CD4-positive, alpha-beta T cell treated with Interleukin-4 for 4 hours (primary cell): Measurements from ENCODE around the gene INTS15.
"Not testable (repeated sequence)": the region's sequence is repeated elsewhere in the genome, so short reads cannot be mapped to it uniquely, and the experiment has no call there.

ENCODE experiments used
- DNase-seq: peaks from one replicate; pipeline ENCODE4 v3.0.0-alpha.2; 2020

Gene INTS15

DNA sequence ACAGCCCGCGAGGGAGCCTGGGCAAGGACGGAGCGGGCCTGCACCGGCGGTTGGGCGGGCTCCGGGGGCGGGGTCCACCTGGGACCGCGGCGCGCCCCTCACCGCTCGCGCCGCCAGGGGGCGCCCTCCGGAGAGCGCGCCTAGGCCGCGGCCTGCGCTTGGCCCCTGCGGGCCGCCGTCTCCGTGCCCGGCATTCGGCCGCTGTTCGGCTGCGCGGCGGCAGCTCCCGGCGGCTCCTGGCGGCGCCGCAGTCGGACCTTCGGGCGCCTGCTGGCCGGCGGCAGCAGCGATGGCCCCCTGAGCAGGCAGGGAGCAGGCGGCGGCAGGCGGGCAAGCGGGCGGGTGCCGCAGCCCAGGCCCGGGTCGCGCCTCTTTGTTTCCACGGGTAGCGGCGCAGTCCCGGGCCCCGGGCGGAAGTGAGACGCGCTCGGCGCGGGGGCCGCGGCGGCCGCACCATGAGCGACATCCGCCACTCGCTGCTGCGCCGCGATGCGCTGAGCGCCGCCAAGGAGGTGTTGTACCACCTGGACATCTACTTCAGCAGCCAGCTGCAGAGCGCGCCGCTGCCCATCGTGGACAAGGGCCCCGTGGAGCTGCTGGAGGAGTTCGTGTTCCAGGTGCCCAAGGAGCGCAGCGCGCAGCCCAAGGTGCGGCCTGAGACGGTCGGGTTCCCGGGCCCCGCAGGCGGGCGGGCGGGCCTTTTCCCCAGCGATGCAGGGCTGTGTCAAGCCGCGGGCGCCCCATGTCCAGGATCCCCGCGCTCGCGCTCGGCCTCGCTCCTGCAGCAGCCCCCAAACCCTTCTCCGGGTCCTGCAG is at the start of gene INTS15:
Gene INTS15 (plus strand): TSS at position 193 of the 816 bp plus-strand sequence. CDS start 263 bp downstream, at position 456.
- DNase-seq, result peak; percentile 78

DNA sequence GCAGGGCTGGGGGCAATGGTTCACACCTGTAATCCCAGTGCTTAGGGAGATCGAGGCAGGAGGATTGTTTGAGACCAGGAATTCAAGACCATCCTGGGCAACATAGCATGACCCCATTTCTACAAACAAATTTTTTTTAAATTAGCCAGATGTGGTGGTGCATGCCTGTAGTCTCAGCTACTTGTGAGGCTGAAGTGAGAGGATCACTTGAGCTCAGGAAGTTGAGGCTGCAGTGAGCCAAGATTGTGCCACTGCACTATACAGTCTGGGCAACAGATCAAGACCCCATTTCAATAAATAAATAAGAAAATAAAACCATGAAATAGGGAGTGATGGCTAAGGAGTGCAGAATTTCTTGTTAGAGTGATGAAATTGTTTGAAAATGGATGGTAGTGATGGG is 47.5 kb upstream of the INTS15 start:
- DNase-seq, result no peak

DNA sequence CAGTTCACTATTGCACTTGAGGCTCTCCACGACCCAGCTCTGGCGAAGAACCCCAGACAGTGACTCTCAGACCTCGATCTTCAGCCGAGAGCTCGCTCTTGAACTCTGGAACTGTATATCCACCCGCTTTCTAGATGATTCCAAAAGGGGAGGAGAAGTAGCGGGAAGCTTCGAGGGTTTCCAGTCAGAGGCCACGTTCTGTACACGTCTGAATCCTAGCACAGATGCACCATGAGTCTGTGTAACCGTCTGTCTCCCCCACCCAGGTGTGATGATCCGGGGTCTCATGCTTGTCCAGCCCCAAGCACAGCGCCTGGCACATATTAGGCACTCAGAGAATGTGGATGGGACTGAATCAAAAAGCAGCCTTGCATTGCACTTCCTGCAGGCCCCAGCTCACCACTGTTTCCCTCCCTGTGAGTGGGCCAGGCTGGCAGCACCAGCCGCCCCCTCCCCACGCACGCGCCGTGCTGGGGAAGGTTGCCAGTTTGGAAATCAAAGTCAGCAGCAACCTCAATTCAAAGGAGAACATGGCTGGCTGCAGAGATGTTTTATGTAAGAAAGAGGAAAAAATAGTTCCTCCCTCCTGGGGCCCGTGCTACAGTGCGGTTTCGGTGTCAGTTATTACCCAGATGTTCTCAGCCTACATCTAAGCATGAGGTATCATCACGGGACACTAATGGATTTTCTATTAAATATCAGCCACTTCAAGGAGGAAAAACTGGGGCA is 44.3 kb upstream of the INTS15 start:
- DNase-seq, result no peak

DNA sequence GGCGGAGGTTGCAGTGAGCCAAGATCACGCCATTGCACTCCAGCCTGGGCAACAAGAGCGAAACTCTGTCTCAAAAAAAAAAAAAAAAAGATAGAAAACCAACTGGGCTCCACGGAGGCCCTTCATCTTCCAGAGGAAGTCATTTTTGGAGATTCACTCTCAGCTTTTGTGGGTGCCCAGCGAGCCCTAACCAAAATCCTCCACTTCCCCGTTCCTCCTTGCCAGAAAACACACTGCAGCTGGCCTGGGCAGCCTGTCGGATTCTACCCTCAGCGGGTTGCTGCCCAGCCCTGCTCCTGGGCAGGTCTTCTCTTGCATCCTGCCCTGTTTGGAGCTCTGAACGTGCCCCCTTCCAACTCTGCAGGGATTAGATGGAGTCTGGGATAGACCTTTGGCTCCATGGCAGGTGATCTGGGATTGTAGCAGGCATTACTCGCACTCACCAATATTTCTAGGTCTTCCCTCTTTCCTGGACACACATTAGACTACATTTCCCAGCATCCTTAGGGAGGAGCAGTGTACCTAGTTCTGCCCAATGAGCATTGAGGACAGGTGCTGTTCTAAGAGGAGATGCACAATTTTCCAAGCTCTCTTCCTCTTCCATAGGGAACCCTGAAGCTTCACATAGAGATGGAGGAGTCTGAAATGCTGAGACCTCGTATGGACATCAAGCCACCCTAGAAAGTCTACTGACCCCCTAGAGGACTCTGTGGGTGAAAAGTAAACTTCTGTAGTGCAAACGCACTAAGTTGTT is 43.1 kb upstream of the INTS15 start:
- no peak for DNase-seq

GRCh38 chr7:6547400-6547799 is 42.4 kb upstream of the INTS15 start:
- no peak for DNase-seq

DNA sequence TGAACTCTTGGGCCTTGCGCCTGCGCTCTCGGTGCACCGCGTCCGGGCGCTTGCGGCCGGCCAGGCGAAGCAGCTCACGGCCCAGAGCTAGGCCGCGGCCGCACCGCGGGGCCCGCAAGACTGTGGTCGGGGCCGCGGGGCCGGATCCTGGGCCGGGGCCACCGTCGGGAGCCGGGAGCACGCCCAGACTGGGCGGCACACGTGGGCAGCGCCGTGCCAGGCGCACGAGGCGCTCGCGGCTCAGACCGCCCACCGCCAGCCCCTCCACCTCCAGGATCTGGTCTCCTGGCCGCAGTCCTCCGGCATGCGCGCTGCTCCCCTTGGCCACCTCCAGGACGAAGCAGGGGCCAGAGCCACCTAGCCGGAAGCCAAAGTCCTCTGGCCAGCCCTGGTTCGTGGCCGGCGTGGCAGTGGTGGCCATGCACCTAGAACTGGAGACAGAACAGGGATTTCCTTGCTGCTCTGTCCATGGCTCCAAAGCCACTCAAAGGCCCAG is 38.8 kb upstream of the INTS15 start, which contains the start of gene GRID2IP:
Gene GRID2IP (minus strand): TSS at position 446 of the 496 bp plus-strand sequence. CDS start 25 bp downstream, at position 421.
- DNase-seq, result no peak

GRCh38 chr7:6553448-6554044 is 36.3 kb upstream of the INTS15 start:
- no peak for DNase-seq

- no peak for DNase-seq
Observed at GRCh38 chr7:6554848-6555247, 35.0 kb upstream of the INTS15 start.

- no peak for DNase-seq
Observed at GRCh38 chr7:6556196-6556595, 33.6 kb upstream of the INTS15 start.

DNA sequence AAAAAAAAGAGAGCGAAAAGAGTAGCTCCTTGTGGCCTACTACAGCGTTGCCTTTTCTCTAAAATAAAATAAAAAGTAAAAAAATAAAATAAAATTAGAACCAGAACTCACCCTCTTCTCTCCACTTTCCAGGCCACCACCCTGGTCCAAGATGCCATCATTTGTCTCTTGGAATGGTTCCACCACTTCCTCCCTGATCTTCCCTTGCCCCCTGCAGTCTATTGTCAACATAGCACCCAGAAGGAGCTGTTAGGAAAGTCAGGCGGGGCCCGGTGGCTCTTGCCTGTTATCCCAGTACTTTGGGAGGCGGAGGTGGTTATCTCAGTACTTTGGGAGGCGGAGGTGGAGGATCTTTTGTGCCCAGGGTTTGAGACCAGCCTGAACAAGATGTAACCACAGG is 31.0 kb upstream of the INTS15 start:
- peak; percentile 13 for DNase-seq

DNA sequence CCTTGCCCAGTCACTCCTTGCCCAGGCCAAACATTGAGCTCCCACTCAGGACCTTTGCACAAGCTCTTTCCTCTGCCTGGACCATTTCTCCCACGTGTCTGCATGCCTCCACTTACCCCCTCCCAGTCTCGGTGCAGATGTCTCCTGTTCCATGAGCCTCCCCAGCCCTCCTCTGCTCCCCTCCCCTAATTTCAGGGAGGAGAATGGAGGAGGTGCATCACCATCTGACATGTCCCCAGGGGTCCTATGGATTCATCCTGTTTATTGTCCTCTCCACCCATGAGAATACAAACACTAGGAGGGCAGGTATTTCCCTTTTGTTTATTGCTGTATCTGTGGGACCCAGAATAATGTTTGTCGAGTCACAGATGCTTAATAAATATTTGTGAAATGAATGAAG is 29.9 kb upstream of the INTS15 start:
- no peak for DNase-seq

DNA sequence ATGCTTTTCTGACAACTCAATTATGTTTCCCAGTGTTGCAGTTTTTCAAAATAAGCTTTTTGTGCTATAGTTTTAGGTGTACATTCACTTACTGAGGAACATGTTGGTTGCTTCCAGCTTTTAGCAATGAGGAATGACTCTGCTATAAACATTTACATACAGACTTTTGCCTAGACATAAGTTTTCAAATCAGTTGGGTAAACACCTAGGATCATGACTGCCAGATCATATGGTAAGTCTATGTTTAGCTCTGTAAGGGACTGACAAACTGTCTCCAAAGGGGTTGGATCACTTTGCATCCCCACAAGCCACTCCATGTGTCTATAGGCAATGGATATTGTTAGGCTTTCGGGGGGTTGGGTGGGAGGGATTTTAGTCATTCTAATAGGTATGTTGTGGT is 27.7 kb upstream of the INTS15 start:
- no peak for DNase-seq

- no peak for DNase-seq
Observed at GRCh38 chr7:6563936-6564770, 25.7 kb upstream of the INTS15 start.

DNA sequence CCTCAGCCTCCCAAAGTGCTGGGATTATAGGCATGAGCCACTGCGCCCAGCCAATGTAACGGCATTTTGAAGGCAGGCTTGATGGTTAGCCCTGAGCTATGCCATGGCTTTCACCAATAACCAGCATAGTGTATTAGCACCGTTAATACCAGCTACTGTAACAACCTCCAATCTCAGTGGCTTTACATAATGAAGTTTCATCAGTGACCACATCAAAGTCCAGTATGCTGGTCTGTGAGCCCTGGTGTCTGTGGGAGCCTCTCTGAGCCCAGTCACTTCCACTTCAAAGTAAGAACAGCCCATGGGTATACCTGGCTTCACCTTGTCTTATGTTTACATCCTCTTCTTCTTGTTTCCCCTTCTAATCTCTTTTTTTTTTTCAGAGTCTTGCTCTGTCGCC is 24.2 kb upstream of the INTS15 start:
- DNase-seq, result no peak

DNA sequence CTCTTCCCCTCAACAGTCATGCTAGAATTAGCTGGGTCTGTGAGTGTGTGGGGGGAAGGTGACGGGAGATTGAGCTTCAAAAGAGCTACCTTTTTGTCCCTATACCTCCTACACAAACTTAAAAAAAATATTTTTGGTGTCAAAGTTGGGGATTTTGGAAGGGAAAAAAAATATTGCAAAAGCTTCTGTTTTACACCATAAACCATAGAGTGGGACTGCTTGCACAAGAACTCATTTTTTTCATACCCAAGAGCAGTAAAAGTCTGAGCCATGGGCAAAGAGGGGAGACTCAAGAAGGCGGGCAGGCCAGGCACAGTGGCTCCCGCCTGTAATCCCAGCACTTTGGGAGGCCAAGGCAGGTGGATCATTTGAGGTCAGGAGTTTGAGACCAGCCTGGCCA is 21.9 kb upstream of the INTS15 start:
- no peak for DNase-seq

DNA sequence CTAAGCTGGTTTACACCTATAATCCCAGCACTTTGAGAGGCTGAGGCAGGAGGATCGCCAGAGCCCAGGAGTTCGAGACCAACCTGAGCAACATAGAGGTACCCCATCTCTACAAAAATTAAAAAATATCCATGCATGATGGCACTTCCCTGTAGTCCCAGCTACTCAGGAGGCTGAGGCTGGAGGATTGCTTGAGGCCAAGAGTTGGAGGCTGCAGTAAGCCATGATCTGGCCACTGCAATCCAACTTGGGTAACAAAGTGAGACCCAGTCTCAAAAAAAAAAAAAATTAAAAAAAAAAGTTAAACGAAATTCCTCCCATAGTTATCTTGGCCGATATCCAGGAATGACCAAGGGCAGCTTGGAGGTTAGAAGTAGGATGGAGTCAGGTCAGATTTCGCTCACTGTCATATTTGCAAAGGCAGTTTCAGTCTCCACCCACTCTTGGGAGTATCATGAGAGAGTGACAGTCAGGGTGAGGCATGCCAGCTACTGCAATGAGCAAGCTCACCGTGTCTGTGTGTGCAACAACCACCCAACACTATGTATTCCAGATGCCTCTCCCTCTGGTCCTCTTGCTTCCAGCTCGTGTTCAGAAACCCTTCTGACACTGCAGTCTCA is 18.6 kb upstream of the INTS15 start:
- DNase-seq, result no peak

DNA sequence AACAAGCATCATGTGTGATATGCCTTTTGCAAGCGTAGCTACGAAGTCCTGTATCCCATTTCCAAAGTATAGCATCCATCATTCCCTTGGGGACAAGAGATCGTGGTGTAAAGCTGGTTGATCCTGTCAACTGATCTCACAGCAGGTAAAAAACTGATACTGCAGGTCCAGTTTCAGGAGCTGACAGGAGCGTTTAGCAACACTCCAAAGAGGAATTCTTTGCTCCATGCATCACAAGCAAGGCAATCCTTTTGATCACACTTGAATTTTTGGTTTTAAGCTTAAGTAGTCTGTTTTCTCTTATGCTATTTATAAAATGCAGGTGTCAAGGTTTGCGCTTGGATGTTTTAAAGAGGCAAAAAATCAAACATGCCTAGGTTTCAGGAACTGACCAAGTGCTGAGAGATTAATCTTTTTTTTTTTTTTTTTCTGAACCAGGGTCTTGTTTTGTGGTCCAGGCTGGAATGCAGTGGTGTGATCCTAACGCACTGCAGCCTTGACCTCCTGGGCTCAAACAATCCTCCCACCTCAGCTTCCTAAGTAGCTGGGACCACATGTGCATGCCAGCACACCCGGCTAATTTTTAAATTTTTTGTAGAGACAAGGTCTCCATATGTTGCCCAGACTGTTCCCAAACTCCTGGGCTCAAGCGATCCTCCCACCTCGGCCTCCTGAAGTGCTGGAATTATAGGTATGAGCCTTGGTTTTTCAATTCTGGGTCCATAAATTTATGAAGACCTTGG is 14.4 kb upstream of the INTS15 start:
- no peak for DNase-seq

- no peak for DNase-seq
Observed at GRCh38 chr7:6576024-6576866, 13.6 kb upstream of the INTS15 start.

- DNase-seq, result not testable (repeated sequence)
Observed at GRCh38 chr7:6576867-6577368, 12.9 kb upstream of the INTS15 start.
